Upper lobe of left lung (tissue), 4 donors: Measurements from ENCODE around the gene TBC1D17.

Source experiments
- CTCF ChIP-seq, 6 experiments: fragments of 450-650 bp in 4 of 6; fragments of 200-600 bp in 2 of 6; sonication (generic) in 2 of 6; IDR thresholded peaks; one replicate each; pipeline ENCODE4 v1.5.1; 2016 to 2019; ENCODE audit warnings: antibody characterized with exemption in 6 of 6
- POLR2A ChIP-seq, 4 donors: fragments of 450-650 bp; IDR thresholded peaks; one replicate each; pipeline ENCODE4 v1.5.1; 2016 to 2017; ENCODE audit warnings: antibody characterized with exemption in 4 of 4, mild to moderate bottlenecking in 2 of 4
- POLR2AphosphoS5 ChIP-seq, 2 donors: sonication (generic); formaldehyde crosslinking; IDR thresholded peaks; one replicate each; pipeline ENCODE4 v1.5.1; 2017; ENCODE audit warnings: antibody characterized with exemption in 2 of 2

- TF ChIP-seq CTCF (IDR thresholded peaks at IDR 0.05) (no peak), POLR2AphosphoS5 (IDR thresholded peaks at IDR 0.05) (no peak), POLR2A (IDR thresholded peaks at IDR 0.05) (no peak)
These were observed 4.4 kb upstream of the TBC1D17 start for GRCh38 chr19:49873129-49873521.
